Keratinocyte (primary cell): ENCODE results near the gene SMTN. TPM values are rescaled to one million over a fixed set of nuclear protein-coding genes. Genes with fewer than 3 reads are reported as not detected.

Experiments used
- DNase-seq: peaks from one replicate; pipeline ENCODE4 v3.0.0-alpha.2; 2011; ENCODE audit warnings: low read depth, missing footprints, low spot score
- FAIRE-seq: peaks from 2 replicates; lab custom pipeline; 2011; peaks lifted over from hg19 to GRCh38; lab: Jason Lieb, UNC
- H2AFZ ChIP-seq: 2 replicates; pipeline ENCODE4 v1.6.0; 2012; ENCODE audit warnings: low read length, control low read depth, inconsistent platforms; ENCODE audit not compliant: control insufficient read depth
- H3K27ac ChIP-seq: 2 replicates; pipeline ENCODE4 v1.5.1; 2011; ENCODE audit warnings: low read length; ENCODE audit not compliant: control insufficient read depth, insufficient read depth
- H3K27me3 ChIP-seq: 3 replicates; pipeline ENCODE4 v1.6.0; 2011; ENCODE audit warnings: low read length; ENCODE audit not compliant: control insufficient read depth, insufficient read depth; ENCODE audit errors: extremely low read depth
- H3K36me3 ChIP-seq, 2 experiments: 2 replicates in 1 of 2; 3 replicates in 1 of 2; pipeline ENCODE4 v1.5.1; 2011; ENCODE audit warnings: low read length in 2 of 2, mild to moderate bottlenecking in 1 of 2; ENCODE audit not compliant: control insufficient read depth in 2 of 2, insufficient read depth in 2 of 2; ENCODE audit errors: extremely low read depth in 1 of 2
- H3K4me1 ChIP-seq: 3 replicates; pipeline ENCODE4 v1.5.1; 2011; ENCODE audit warnings: low read length; ENCODE audit not compliant: control insufficient read depth, insufficient read depth; ENCODE audit errors: extremely low read depth
- H3K4me2 ChIP-seq: 3 replicates; pipeline ENCODE4 v1.6.0; 2011; ENCODE audit warnings: low read depth, low read length; ENCODE audit not compliant: control insufficient read depth, insufficient read depth; ENCODE audit errors: extremely low read depth
- H3K4me3 ChIP-seq, 3 experiments: fragments of 200-600 bp in 1 of 3; sonication (generic) in 1 of 3; 2 replicates in 2 of 3; 3 replicates in 1 of 3; pipeline ENCODE4 v1.5.1; 2011 to 2016; ENCODE audit warnings: low read length in 3 of 3, mild to moderate bottlenecking in 3 of 3, control low read depth in 2 of 3, inconsistent platforms in 1 of 3, low read depth in 1 of 3, mixed read lengths in 1 of 3, mixed run types in 1 of 3, moderate library complexity in 1 of 3; ENCODE audit not compliant: control insufficient read depth in 2 of 3, insufficient read depth in 2 of 3; ENCODE audit errors: extremely low read depth in 1 of 3
- H3K79me2 ChIP-seq: 2 replicates; pipeline ENCODE4 v1.6.0; 2012; ENCODE audit warnings: low read length; ENCODE audit not compliant: control insufficient read depth, insufficient read depth
- H3K9ac ChIP-seq: 3 replicates; pipeline ENCODE4 v1.6.0; 2011; ENCODE audit warnings: low read length; ENCODE audit not compliant: control insufficient read depth, insufficient read depth; ENCODE audit errors: extremely low read depth
- H3K9me1 ChIP-seq: 3 replicates; pipeline ENCODE4 v1.6.0; 2011; ENCODE audit warnings: low read length; ENCODE audit not compliant: control insufficient read depth, insufficient read depth; ENCODE audit errors: extremely low read depth
- H3K9me3 ChIP-seq: 2 replicates; pipeline ENCODE4 v1.5.1; 2012; ENCODE audit warnings: low read depth, low read length; ENCODE audit not compliant: control insufficient read depth
- H4K20me1 ChIP-seq: 3 replicates; pipeline ENCODE4 v1.6.0; 2011; ENCODE audit warnings: low read length; ENCODE audit not compliant: control insufficient read depth, insufficient read depth; ENCODE audit errors: extremely low read depth
- CTCF ChIP-seq, 3 experiments: IDR thresholded peaks in 1 of 3; conservative IDR thresholded peaks in 1 of 3; optimal IDR thresholded peaks in 1 of 3; 2 replicates in 2 of 3; 3 replicates in 1 of 3; pipeline versions ENCODE3 to v1.5.1; 2011; ENCODE audit warnings: low read length in 3 of 3, mild to moderate bottlenecking in 3 of 3, moderate library complexity in 2 of 3, control low read depth in 1 of 3, inconsistent platforms in 1 of 3; ENCODE audit not compliant: insufficient read depth in 2 of 3; ENCODE audit errors: extremely low read depth in 1 of 3
- EZH2 ChIP-seq: IDR thresholded peaks from one replicate; pipeline ENCODE4 v1.6.1; 2012; ENCODE audit warnings: inconsistent platforms, mild to moderate bottlenecking, low read length, moderate library complexity
- dilution Hi-C: fragments of 300-500 bp; cut with MboI; formaldehyde crosslinking; loops from one replicate; pipeline ENCODE4 v1.7.0; 2020; ENCODE audit warnings: low sequenced_read_pairs; ENCODE audit not compliant: extremely low pct_ligation_motif_present
- polyA plus RNA-seq, 5 experiments: library from polyadenylated mRNA; depleted of rRNA in 3 of 5; stranded (reverse) in 3 of 5; stranded (forward) in 1 of 5; unstranded in 1 of 5; fragments of >200 nt; gene quantifications; 1 replicate in 1 of 5; 2 replicates in 3 of 5; 3 replicates in 1 of 5; pipeline versions ENCODE4 v1.2.1 to v1.2.3, GENCODE V29; 2011 to 2012; ENCODE audit warnings: missing spikeins in 2 of 5, low read depth in 1 of 5, low replicate concordance in 1 of 5

The SMTN gene
- polyA plus RNA-seq, 1 donor (not counting 4 experiments of a cell fraction or from before 2014, with no cell fraction given) = 61.2 TPM

GRCh38 chr22:31133911-31134310 lies 52.8 kb downstream of the SMTN start:
- no peaks in the 10 kb centered on the region for H3K79me2 ChIP-seq
- no peaks in the 10 kb centered on the region for H3K9me3 ChIP-seq
- DNase-seq (no peak), FAIRE-seq (no peak)
- H2AFZ ChIP-seq = no peak overlapping the region
- H3K27me3 ChIP-seq = no peaks in the 10 kb centered on the region
- no peak overlapping the region for H3K27ac ChIP-seq
- no peak overlapping the region for H3K4me3 ChIP-seq
- no peaks in the 10 kb centered on the region for H3K4me1 ChIP-seq
- TF ChIP-seq CTCF (optimal IDR thresholded peaks at IDR 0.05 in 1 of 3, IDR thresholded peaks at IDR 0.05 in 1 of 3, conservative IDR thresholded peaks at IDR 0.05 in 1 of 3; ENCODE audit: extremely low read depth in 1 of 3, insufficient read depth in 2 of 3, low read length in 3 of 3) (no peak), EZH2 (no peak)
- no peaks in the 10 kb centered on the region for H4K20me1 ChIP-seq
- dilution Hi-C loops = no loop called here
- H3K36me3 ChIP-seq = no peaks in the 10 kb centered on the region
- H3K4me2 ChIP-seq = no peak overlapping the region
- H3K9ac ChIP-seq = no peak overlapping the region
- no peaks in the 10 kb centered on the region for H3K9me1 ChIP-seq

GRCh38 chr22:31134688-31135087 lies 53.6 kb downstream of the SMTN start:
- dilution Hi-C loops = no loop called here
- H3K9me3 ChIP-seq = no peaks in the 10 kb centered on the region
- H3K4me2 ChIP-seq = no peak overlapping the region
- FAIRE-seq (no peak), DNase-seq (no peak)
- no peak overlapping the region for H2AFZ ChIP-seq
- no peaks in the 10 kb centered on the region for H3K36me3 ChIP-seq
- H3K4me1 ChIP-seq = no peaks in the 10 kb centered on the region
- TF ChIP-seq CTCF (optimal IDR thresholded peaks at IDR 0.05 in 1 of 3, IDR thresholded peaks at IDR 0.05 in 1 of 3, conservative IDR thresholded peaks at IDR 0.05 in 1 of 3; ENCODE audit: extremely low read depth in 1 of 3, insufficient read depth in 2 of 3, low read length in 3 of 3) = no peak
- TF ChIP-seq EZH2 = no peak
- H3K79me2 ChIP-seq = no peaks in the 10 kb centered on the region
- no peak overlapping the region for H3K4me3 ChIP-seq
- H3K9ac ChIP-seq = no peak overlapping the region
- no peaks in the 10 kb centered on the region for H3K9me1 ChIP-seq
- no peaks in the 10 kb centered on the region for H4K20me1 ChIP-seq
- no peak overlapping the region for H3K27ac ChIP-seq
- peaks cover 4% of the 10 kb centered on the region for H3K27me3 ChIP-seq
